Naive thymus-derived CD4-positive, alpha-beta T cell (primary cell): ENCODE measurements around the gene EFCAB12. TPM values are rescaled to one million over a fixed set of nuclear protein-coding genes. Genes with fewer than 3 reads are reported as not detected.
A peak's percentile ranks its signal among the peaks of the same experiment; 100 is the strongest.
"Not testable (repeated sequence)": the region's sequence is repeated elsewhere in the genome, so short reads cannot be mapped to it uniquely, and the experiment has no call there.

ENCODE experiments used
- ATAC-seq: fragments of 150-1000 bp; cut with Tn5 transposase; 2 replicates; pipeline ENCODE4 v1.10.0; 2021; ENCODE audit warnings: mild to moderate bottlenecking, moderate library complexity
- CTCF ChIA-PET: fragments of 350-600 bp; sonication (Branson Sonifier 250); formaldehyde crosslinking; loops from one replicate; lab custom pipeline; 2021; ENCODE audit warnings: antibody characterized with exemption; lab: Charles Lee
- POLR2A ChIA-PET: fragments of 350-600 bp; sonication (Branson Sonifier 250); formaldehyde crosslinking; loops from one replicate; lab custom pipeline; 2021; ENCODE audit warnings: antibody characterized with exemption, inconsistent platforms; lab: Charles Lee
- DNase-seq, 9 donors: peaks; one replicate each; pipeline versions ENCODE4 v3.0.0 to v3.0.0-alpha.2; 2020 to 2022; ENCODE audit warnings: mixed read lengths in 1 of 9
- H3K27ac ChIP-seq: one replicate; pipeline ENCODE4 v1.7.0; 2013; ENCODE audit warnings: mild to moderate bottlenecking, low read depth, low read length, moderate library complexity
- H3K27me3 ChIP-seq, 2 donors: one replicate each; pipeline ENCODE4 v1.7.0; 2013; ENCODE audit warnings: low read length in 2 of 2, mild to moderate bottlenecking in 2 of 2, moderate library complexity in 2 of 2; ENCODE audit not compliant: control insufficient read depth in 2 of 2, insufficient read depth in 2 of 2
- H3K36me3 ChIP-seq, 3 experiments: 1 replicate in 2 of 3; 2 replicates in 1 of 3; pipeline ENCODE4 v1.7.0; 2013; ENCODE audit warnings: low read length in 3 of 3, mild to moderate bottlenecking in 3 of 3, moderate library complexity in 1 of 3; ENCODE audit not compliant: insufficient read depth in 3 of 3, control insufficient read depth in 2 of 3
- H3K4me1 ChIP-seq, 2 donors: one replicate each; pipeline ENCODE4 v1.7.0; 2013; ENCODE audit warnings: low read length in 2 of 2, mild to moderate bottlenecking in 2 of 2, moderate library complexity in 1 of 2; ENCODE audit not compliant: control insufficient read depth in 2 of 2, insufficient read depth in 2 of 2
- H3K4me3 ChIP-seq: 2 replicates; pipeline ENCODE4 v1.7.0; 2013; ENCODE audit warnings: mild to moderate bottlenecking, low read length
- H3K9me3 ChIP-seq, 3 experiments: 1 replicate in 2 of 3; 2 replicates in 1 of 3; pipeline ENCODE4 v1.7.0; 2013; ENCODE audit warnings: low read length in 3 of 3; ENCODE audit not compliant: control insufficient read depth in 2 of 3
- H3K27ac Mint-ChIP-seq, 9 donors: one replicate each; pipeline ENCODE4 v1.8.0; 2020 to 2022; ENCODE audit warnings: mixed read lengths in 9 of 9, mild to moderate bottlenecking in 8 of 9, moderate library complexity in 5 of 9, inconsistent platforms in 2 of 9
- H3K27me3 Mint-ChIP-seq, 5 donors: one replicate each; pipeline ENCODE4 v1.8.0; 2021 to 2022; ENCODE audit warnings: mixed read lengths in 5 of 5, mild to moderate bottlenecking in 1 of 5
- H3K36me3 Mint-ChIP-seq, 5 donors: one replicate each; pipeline ENCODE4 v1.8.0; 2020 to 2022; ENCODE audit warnings: mixed read lengths in 5 of 5, mild to moderate bottlenecking in 3 of 5, inconsistent platforms in 1 of 5
- H3K4me1 Mint-ChIP-seq, 7 donors: one replicate each; pipeline ENCODE4 v1.8.0; 2020 to 2022; ENCODE audit warnings: mixed read lengths in 7 of 7, mild to moderate bottlenecking in 3 of 7, inconsistent platforms in 1 of 7
- H3K4me3 Mint-ChIP-seq, 10 donors: one replicate each; pipeline ENCODE4 v1.8.0; 2020 to 2022; ENCODE audit warnings: mild to moderate bottlenecking in 10 of 10, mixed read lengths in 10 of 10, moderate library complexity in 6 of 10, inconsistent platforms in 2 of 10
- H3K9me3 Mint-ChIP-seq, 11 donors: one replicate each; pipeline ENCODE4 v1.8.0; 2020 to 2022; ENCODE audit warnings: mixed read lengths in 11 of 11, mild to moderate bottlenecking in 4 of 11, inconsistent platforms in 1 of 11, moderate library complexity in 1 of 11
- intact Hi-C, 2 donors: fragments of 100-400 bp; cut with micrococcal nuclease; formaldehyde crosslinking; loops; one replicate each; pipeline ENCODE4 v1.15.1; 2023
- polyA plus RNA-seq, 2 donors: library from polyadenylated mRNA; unstranded; fragments of 300-500 nt; fragmentation: Illumina TruSeq; gene quantifications; one replicate each; pipeline ENCODE4 v1.2.3, GENCODE V29; 2021
- total RNA-seq, 6 experiments: library from RNA in 5 of 6; stranded (reverse) in 5 of 6; gene quantifications; 1 replicate in 5 of 6; 2 replicates in 1 of 6; pipeline ENCODE4 v1.2.3 and lab custom pipeline; 2021 to 2026

The EFCAB12 gene
- total and polyA plus RNA-seq, 7 experiments from 2014 or later, result 0.31 to 2.7 (median 2.1) TPM; not detected in 1

DNA sequence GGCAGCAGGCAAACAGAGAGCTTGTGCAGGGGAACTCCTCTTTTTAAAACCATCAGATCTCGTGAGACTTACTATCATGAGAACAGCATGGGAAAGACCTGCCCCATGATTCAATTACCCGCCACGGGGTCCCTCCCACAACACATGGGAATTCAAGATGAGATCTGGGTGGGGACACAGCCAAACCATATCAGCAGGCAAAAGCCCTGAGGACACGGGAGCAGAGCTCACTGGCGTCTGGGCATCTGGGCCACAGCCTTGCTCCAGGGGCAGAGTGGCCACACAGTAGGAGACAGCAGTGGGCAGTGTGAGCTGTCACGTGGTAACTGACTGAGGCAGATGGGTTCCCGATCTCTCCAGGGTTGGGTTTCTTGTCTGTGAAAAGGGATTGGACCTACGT, 42.9 kb downstream of the EFCAB12 start:
- intact Hi-C loops, H3K4me1 Mint-ChIP-seq, H3K27me3 ChIP-seq, H3K4me1 ChIP-seq, H3K4me3 ChIP-seq, H3K27ac ChIP-seq, DNase-seq, H3K9me3 ChIP-seq, POLR2A ChIA-PET, ATAC-seq, H3K9me3 Mint-ChIP-seq, H3K4me3 Mint-ChIP-seq, H3K27me3 Mint-ChIP-seq: not testable (repeated sequence)
- H3K36me3 Mint-ChIP-seq, result peaks cover 4 to 32% (median 18%) of the 10 kb centered on the region in 5 donors
- peak overlapping the region in 6 of 9 donors; percentile 15 to 65 (median 42) for H3K27ac Mint-ChIP-seq
- peaks cover 0 to 34% (median 0%) of the 10 kb centered on the region in 3 experiments for H3K36me3 ChIP-seq
- CTCF ChIA-PET, result interaction anchor here (0.6 kb wide), 1 partner anchor 580 kb away, joined by 3 read pairs; no protein-coding TSS in a partner anchor

DNA sequence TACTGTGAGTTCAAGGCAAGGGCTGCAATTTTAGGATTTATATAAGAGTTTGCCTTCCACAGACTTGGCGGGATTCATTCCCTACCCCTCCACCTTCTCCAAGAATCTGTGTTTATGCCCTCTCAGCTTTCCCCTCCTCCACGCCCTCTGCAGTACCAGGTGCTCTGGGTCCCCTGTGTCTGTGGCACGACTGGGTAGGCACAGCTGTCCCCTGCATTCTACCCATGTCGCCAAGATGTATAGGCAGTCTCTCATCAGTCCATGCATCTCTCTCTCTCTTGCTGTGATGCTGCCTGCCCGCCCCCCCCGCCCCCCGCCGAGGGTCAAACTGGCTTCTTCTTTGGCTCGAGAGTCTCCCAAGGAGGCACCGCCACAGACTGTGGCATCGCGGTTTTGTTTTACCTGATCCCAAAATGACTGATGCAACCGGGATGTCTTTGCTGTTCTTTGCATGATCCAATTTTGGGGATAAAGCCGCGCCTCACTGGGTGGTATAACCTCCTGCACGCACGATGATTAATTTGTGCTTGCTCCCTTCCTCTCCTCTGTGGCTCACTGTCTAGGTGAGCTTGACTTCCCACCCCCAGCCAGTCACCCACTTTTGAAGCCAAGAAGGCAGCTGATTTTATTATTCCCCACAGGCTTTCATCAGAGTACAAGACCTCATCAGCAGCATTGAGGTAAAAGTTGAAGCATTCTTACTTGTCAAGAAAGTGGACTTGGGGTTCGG, 43.7 kb downstream of the EFCAB12 start:
- POLR2A ChIA-PET, result no interaction called here
- CTCF ChIA-PET, result interaction anchor here (0.6 kb wide), 1 partner anchor 579 kb away, joined by 3 read pairs; no protein-coding TSS in a partner anchor
- peak overlapping the region in 6 of 9 donors; percentile 19 to 65 (median 52) for H3K27ac Mint-ChIP-seq
- H3K36me3 Mint-ChIP-seq, result peaks cover 4 to 33% (median 20%) of the 10 kb centered on the region in 5 donors
- DNase-seq, result no peak
- no peak for ATAC-seq
- Histone ChIP-seq H3K4me1 (no peaks in the 10 kb centered on the region), H3K27me3 (no peaks in the 10 kb centered on the region), H3K36me3 (peaks cover 0 to 29% (median 0%) of the 10 kb centered on the region in 3 experiments), H3K4me3 (no peak overlapping the region), H3K27ac (no peak overlapping the region), H3K9me3 (no peaks in the 10 kb centered on the region)
- H3K9me3 Mint-ChIP-seq, result peaks cover 0 to 4% (median 0%) of the 10 kb centered on the region in 11 donors
- H3K4me1 Mint-ChIP-seq, result no peaks in the 10 kb centered on the region
- no peaks in the 10 kb centered on the region for H3K27me3 Mint-ChIP-seq
- intact Hi-C loops, result loop anchor here in 1 of 2 donors (5.0 kb wide), 1 partner anchor 443 kb away; no protein-coding TSS in a partner anchor
- no peak overlapping the region for H3K4me3 Mint-ChIP-seq

- H3K4me1 ChIP-seq, H3K9me3 Mint-ChIP-seq, POLR2A ChIA-PET, DNase-seq, ATAC-seq, H3K27me3 Mint-ChIP-seq, H3K4me3 Mint-ChIP-seq, H3K27me3 ChIP-seq, H3K4me1 Mint-ChIP-seq, H3K27ac ChIP-seq, H3K4me3 ChIP-seq, H3K9me3 ChIP-seq: not testable (repeated sequence)
- intact Hi-C loops, result loop anchor here in 1 of 2 donors (5.0 kb wide), 1 partner anchor 443 kb away; no protein-coding TSS in a partner anchor
- H3K36me3 ChIP-seq, result peaks cover 0 to 22% (median 0%) of the 10 kb centered on the region in 3 experiments
- H3K27ac Mint-ChIP-seq, result peak overlapping the region in 1 of 9 donors; percentile 92
- CTCF ChIA-PET, result interaction anchor here (1.3 to 2.1 kb wide), 2 partner anchors 16 to 18 kb away, joined by 5 to 8 read pairs; no protein-coding TSS in a partner anchor
- H3K36me3 Mint-ChIP-seq, result peaks cover 4 to 26% (median 21%) of the 10 kb centered on the region in 5 donors
These were observed 44.3 kb downstream of the EFCAB12 start for GRCh38 chr3:129384103-129384502.

GRCh38 chr3:129383292-129383860, 45.1 kb downstream of the EFCAB12 start:
- peaks cover 0 to 4% (median 0%) of the 10 kb centered on the region in 11 donors for H3K9me3 Mint-ChIP-seq
- Histone ChIP-seq H3K4me3 (no peak overlapping the region), H3K9me3 (no peaks in the 10 kb centered on the region), H3K27ac (no peak overlapping the region), H3K27me3 (no peaks in the 10 kb centered on the region), H3K4me1 (no peaks in the 10 kb centered on the region), H3K36me3 (peaks cover 0 to 18% (median 0%) of the 10 kb centered on the region in 3 experiments)
- H3K27me3 Mint-ChIP-seq, result no peaks in the 10 kb centered on the region
- H3K27ac Mint-ChIP-seq, result peak overlapping the region in 2 of 9 donors; percentile 49 to 92
- CTCF ChIA-PET, result interaction anchor here (0.7 to 2.1 kb wide), 5 partner anchors 17 to 512 kb away, joined by 3 to 8 read pairs (median 3); no protein-coding TSS in a partner anchor
- H3K4me1 Mint-ChIP-seq, result peaks cover 0 to 4% (median 0%) of the 10 kb centered on the region in 7 donors
- peaks cover 4 to 26% (median 20%) of the 10 kb centered on the region in 5 donors for H3K36me3 Mint-ChIP-seq
- POLR2A ChIA-PET, result no interaction called here
- intact Hi-C loops, result loop anchor here (1.0 to 5.0 kb wide), 3 partner anchors 245 to 551 kb away; no protein-coding TSS in a partner anchor
- peak; percentile 92 for ATAC-seq
- H3K4me3 Mint-ChIP-seq, result no peak overlapping the region
- DNase-seq, result peak in 7 of 9 donors; percentile 21 to 40 (median 30)

GRCh38 chr3:129382366-129382765, 46.1 kb downstream of the EFCAB12 start:
- ATAC-seq, result no peak
- Mint-ChIP-seq H3K36me3 (peaks cover 0 to 20% (median 10%) of the 10 kb centered on the region in 5 donors), H3K4me1 (peaks cover 0 to 4% (median 0%) of the 10 kb centered on the region in 7 donors), H3K27ac (peak overlapping the region in 1 of 9 donors; percentile 36), H3K4me3 (no peak overlapping the region), H3K9me3 (peaks cover 0 to under 1% (median 0%) of the 10 kb centered on the region in 11 donors), H3K27me3 (no peaks in the 10 kb centered on the region)
- no peak for DNase-seq
- Histone ChIP-seq H3K4me3 (no peak overlapping the region), H3K27ac (no peak overlapping the region), H3K4me1 (no peaks in the 10 kb centered on the region), H3K9me3 (no peaks in the 10 kb centered on the region), H3K36me3 (peaks cover 0 to 8% (median 0%) of the 10 kb centered on the region in 3 experiments), H3K27me3 (no peaks in the 10 kb centered on the region)
- CTCF ChIA-PET, result interaction anchor here (0.7 to 2.1 kb wide), 2 partner anchors 18 to 511 kb away, joined by 3 to 8 read pairs; no protein-coding TSS in a partner anchor
- intact Hi-C loops, result loop anchor here (2.0 to 5.0 kb wide), 2 partner anchors 445 to 552 kb away; no protein-coding TSS in a partner anchor
- POLR2A ChIA-PET, result no interaction called here

DNA sequence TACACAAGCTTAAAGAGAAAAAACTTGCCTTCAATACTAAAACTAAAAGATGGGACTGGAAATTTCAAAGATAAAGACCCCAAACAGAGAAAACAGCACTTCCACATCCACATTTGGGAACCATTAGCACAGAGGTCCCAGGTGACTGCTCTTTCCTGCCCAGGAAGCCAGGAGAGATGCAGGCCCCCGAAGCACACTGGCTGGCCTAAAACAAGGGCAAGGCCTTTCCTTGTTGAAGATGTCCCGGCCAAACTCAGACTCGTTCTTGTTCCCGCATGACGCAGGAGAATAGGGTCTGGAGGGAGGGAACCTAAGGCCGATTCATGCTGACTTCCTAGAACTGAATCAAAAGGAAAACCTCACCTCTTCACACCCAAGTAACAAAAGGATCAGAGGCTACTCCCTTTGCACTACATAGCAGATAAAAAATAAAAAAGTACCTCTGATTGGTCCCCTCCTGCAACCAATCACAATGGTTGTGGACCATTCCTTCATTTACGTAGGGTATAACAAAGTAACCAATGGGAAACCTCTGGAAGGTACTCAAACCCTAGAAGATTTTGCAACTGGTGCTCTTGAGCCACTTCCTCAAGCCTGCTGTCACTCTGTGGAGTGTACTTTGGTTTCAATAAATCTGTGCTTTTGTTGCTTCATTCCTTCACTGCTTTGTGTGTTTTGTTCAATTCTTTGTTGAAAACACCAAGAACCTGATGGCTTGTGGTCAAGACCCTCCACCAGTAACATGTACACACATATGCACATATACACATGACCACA, 48.7 kb downstream of the EFCAB12 start:
- no peak overlapping the region for H3K4me3 ChIP-seq
- no peaks in the 10 kb centered on the region for H3K27me3 Mint-ChIP-seq
- H3K27ac Mint-ChIP-seq, result no peak overlapping the region
- peaks cover 0 to 6% (median 0%) of the 10 kb centered on the region in 3 experiments for H3K36me3 ChIP-seq
- H3K4me1 Mint-ChIP-seq, result peaks cover 0 to 4% (median 0%) of the 10 kb centered on the region in 7 donors
- ChIA-PET CTCF (no interaction called here), POLR2A (interaction anchor here (0.6 to 0.7 kb wide), 2 partner anchors 22 to 63 kb away, joined by 3 read pairs; a partner anchor contains a TSS)
- H3K27ac ChIP-seq, result no peak overlapping the region
- DNase-seq, result no peak
- H3K9me3 ChIP-seq, result no peaks in the 10 kb centered on the region
- H3K27me3 ChIP-seq, result no peaks in the 10 kb centered on the region
- peaks cover 0 to 16% (median 8%) of the 10 kb centered on the region in 5 donors for H3K36me3 Mint-ChIP-seq
- ATAC-seq, result no peak
- no peaks in the 10 kb centered on the region for H3K4me1 ChIP-seq
- H3K9me3 Mint-ChIP-seq, result no peaks in the 10 kb centered on the region
- H3K4me3 Mint-ChIP-seq, result no peak overlapping the region
- intact Hi-C loops, result loop anchor here in 1 of 2 donors (5.0 kb wide), 1 partner anchor 448 kb away; no protein-coding TSS in a partner anchor
